Mucosa of descending colon (tissue), 3 donors: ENCODE results near the gene MEOX2. TPM values are rescaled to one million over a fixed set of nuclear protein-coding genes. Genes with fewer than 3 reads are reported as not detected.

Experiments used
- ATAC-seq: fragments of 200-7000 bp; cut with Tn5 transposase; one replicate; pipeline ENCODE4 v1.9.1; 2020; ENCODE audit warnings: mild to moderate bottlenecking, moderate library complexity
- DNase-seq, 3 donors: peaks; one replicate each; pipeline ENCODE4 v3.0.0-alpha.2; 2020
- H3K36me3 ChIP-seq: fragments of 200-600 bp; one replicate; pipeline ENCODE4 v1.8.0; 2021; ENCODE audit warnings: low read depth, mild to moderate bottlenecking
- H3K4me1 ChIP-seq: fragments of 200-600 bp; one replicate; pipeline ENCODE4 v1.8.0; 2021; ENCODE audit warnings: low read depth, mild to moderate bottlenecking
- H3K4me3 ChIP-seq: fragments of 200-600 bp; one replicate; pipeline ENCODE4 v1.8.0; 2021; ENCODE audit warnings: mild to moderate bottlenecking
- H3K9me3 ChIP-seq: fragments of 200-600 bp; one replicate; pipeline ENCODE4 v1.8.0; 2021; ENCODE audit warnings: mild to moderate bottlenecking
- CTCF ChIP-seq: fragments of 200-600 bp; IDR thresholded peaks from one replicate; pipeline ENCODE4 v1.8.0; 2022; ENCODE audit warnings: antibody characterized with exemption, mild to moderate bottlenecking
- intact Hi-C, 2 donors: fragments of 100-400 bp; cut with DNase I in 1 of 2; cut with micrococcal nuclease in 1 of 2; formaldehyde crosslinking; loops; one replicate each; pipeline versions ENCODE4 v1.11.0 to v1.11.1; 2022; cut with DNase I, micrococcal nuclease
- total RNA-seq, 3 donors: library from RNA; stranded (reverse); fragmentation: NEBNext Ultra II Directional in 2 of 3; extraction: Animal tissue kit (Norgen Biotek cat#: 25700) in 2 of 3; gene quantifications; one replicate each; pipeline versions ENCODE4 v1.2.1 to v1.2.4, GENCODE V29; 2021 to 2023
- donor health status: DM: no; HTN: no; CAD: no; lungs with moderate emphysema.
- donor health status: DM: no; HTN: no; CAD: no.
- donor health status: DM: no; HTN: yes; CAD: no.

The MEOX2 gene
- total RNA-seq, 3 donors from 2014 or later: 0.52 to 3.8 (median 1.3) TPM

GRCh38 chr7:15719311-15719710 lies 32.8 kb upstream of the MEOX2 start:
- TF ChIP-seq CTCF: no peak
- intact Hi-C loops: no loop called here
- ATAC-seq: no peak
- no peaks in the 10 kb centered on the region for H3K9me3 ChIP-seq
- no peak for DNase-seq
- H3K36me3 ChIP-seq: no peaks in the 10 kb centered on the region
- no peak overlapping the region for H3K4me3 ChIP-seq
- no peaks in the 10 kb centered on the region for H3K4me1 ChIP-seq

- TF ChIP-seq CTCF: no peak
- ATAC-seq: no peak
- Histone ChIP-seq H3K4me3 (no peak overlapping the region), H3K36me3 (no peaks in the 10 kb centered on the region), H3K4me1 (no peaks in the 10 kb centered on the region), H3K9me3 (no peaks in the 10 kb centered on the region)
- intact Hi-C loops: no loop called here
- DNase-seq: no peak
Measured at GRCh38 chr7:15715435-15715834, 29.0 kb upstream of the MEOX2 start.

- H3K4me1 ChIP-seq: no peaks in the 10 kb centered on the region
- H3K9me3 ChIP-seq: no peaks in the 10 kb centered on the region
- no peak overlapping the region for H3K4me3 ChIP-seq
- no peaks in the 10 kb centered on the region for H3K36me3 ChIP-seq
- intact Hi-C loops: no loop called here
- ATAC-seq (no peak), DNase-seq (no peak)
- no peak for TF ChIP-seq CTCF
Measured at GRCh38 chr7:15709978-15710377, 23.5 kb upstream of the MEOX2 start.

- DNase-seq: no peak
- Histone ChIP-seq H3K4me3 (no peak overlapping the region), H3K36me3 (no peaks in the 10 kb centered on the region), H3K9me3 (no peaks in the 10 kb centered on the region), H3K4me1 (no peaks in the 10 kb centered on the region)
- TF ChIP-seq CTCF: no peak
- ATAC-seq: no peak
- intact Hi-C loops: no loop called here
Measured at GRCh38 chr7:15707570-15707969, 21.1 kb upstream of the MEOX2 start.

GRCh38 chr7:15703732-15704131 lies 17.2 kb upstream of the MEOX2 start:
- intact Hi-C loops: no loop called here
- H3K4me1 ChIP-seq: no peaks in the 10 kb centered on the region
- H3K36me3 ChIP-seq: no peaks in the 10 kb centered on the region
- no peak overlapping the region for H3K4me3 ChIP-seq
- no peak for TF ChIP-seq CTCF
- no peak for DNase-seq
- no peaks in the 10 kb centered on the region for H3K9me3 ChIP-seq
- no peak for ATAC-seq

- H3K4me1 ChIP-seq: no peaks in the 10 kb centered on the region
- no peaks in the 10 kb centered on the region for H3K9me3 ChIP-seq
- DNase-seq (no peak), ATAC-seq (no peak)
- intact Hi-C loops: no loop called here
- H3K36me3 ChIP-seq: no peaks in the 10 kb centered on the region
- no peak overlapping the region for H3K4me3 ChIP-seq
- TF ChIP-seq CTCF: no peak
Measured at GRCh38 chr7:15692501-15693020, 6.1 kb upstream of the MEOX2 start.
